Activated T-cell treated with anti-CD3 and anti-CD28 coated beads for 24 hours (primary cell): ENCODE data around the gene SERPINB11.
"Not testable (repeated sequence)": the region's sequence is repeated elsewhere in the genome, so short reads cannot be mapped to it uniquely, and the experiment has no call there.

Experiments used
- DNase-seq: peaks from one replicate; pipeline ENCODE4 v3.0.0-alpha.2; 2020; ENCODE audit warnings: low read depth

Gene SERPINB11

GRCh38 chr18:63730773-63731172, 28.0 kb downstream of the SERPINB11 start:
- DNase-seq, result no peak

GRCh38 chr18:63731215-63731614, 28.5 kb downstream of the SERPINB11 start:
- DNase-seq, result no peak

GRCh38 chr18:63736876-63737275, 34.1 kb downstream of the SERPINB11 start:
- no peak for DNase-seq

DNA sequence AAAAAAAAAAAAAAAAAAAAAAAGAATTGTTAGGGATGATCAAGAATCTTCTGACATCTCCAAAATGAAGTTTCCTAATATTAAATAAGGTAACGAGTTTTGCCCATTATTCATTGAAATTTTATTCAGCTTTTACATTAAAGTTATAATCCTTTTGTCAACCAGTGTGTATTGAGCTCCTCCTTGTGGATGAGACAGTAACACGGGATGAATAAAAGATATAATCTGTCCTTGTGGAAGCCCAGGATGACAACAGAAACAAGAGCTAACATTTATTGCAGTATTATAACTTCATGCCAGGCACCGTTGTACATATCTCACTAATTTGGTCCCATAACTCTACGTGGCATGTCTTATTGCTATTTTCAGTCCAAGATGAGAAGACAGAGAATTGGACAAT, 39.0 kb downstream of the SERPINB11 start:
- no peak for DNase-seq

GRCh38 chr18:63747006-63747405, 44.2 kb downstream of the SERPINB11 start:
- DNase-seq, result no peak

GRCh38 chr18:63749489-63749888, 46.7 kb downstream of the SERPINB11 start:
- DNase-seq, result no peak

DNA sequence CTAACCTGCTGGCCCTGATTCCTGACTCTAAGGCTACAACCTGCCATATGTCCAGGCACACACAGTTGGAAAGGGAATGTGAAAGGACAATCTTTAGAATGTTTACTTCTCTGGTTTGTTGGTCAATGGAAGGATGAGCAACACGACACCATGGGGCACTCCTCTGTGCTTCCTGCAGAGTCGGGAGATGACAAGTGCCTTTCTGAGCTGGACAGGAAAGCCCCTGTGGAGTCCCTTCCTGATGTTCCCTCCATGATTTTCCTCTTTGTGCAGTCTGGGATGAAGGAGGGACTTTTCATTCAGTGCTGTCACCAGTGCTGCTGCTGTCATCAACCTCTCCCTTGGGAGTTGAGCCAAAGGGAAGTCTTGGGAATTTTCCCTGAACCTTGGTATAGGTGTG, 49.9 kb downstream of the SERPINB11 start:
- no peak for DNase-seq

GRCh38 chr18:63753676-63754075, 50.9 kb downstream of the SERPINB11 start:
- no peak for DNase-seq

GRCh38 chr18:63757541-63757940, 54.8 kb downstream of the SERPINB11 start:
- DNase-seq, result no peak

DNA sequence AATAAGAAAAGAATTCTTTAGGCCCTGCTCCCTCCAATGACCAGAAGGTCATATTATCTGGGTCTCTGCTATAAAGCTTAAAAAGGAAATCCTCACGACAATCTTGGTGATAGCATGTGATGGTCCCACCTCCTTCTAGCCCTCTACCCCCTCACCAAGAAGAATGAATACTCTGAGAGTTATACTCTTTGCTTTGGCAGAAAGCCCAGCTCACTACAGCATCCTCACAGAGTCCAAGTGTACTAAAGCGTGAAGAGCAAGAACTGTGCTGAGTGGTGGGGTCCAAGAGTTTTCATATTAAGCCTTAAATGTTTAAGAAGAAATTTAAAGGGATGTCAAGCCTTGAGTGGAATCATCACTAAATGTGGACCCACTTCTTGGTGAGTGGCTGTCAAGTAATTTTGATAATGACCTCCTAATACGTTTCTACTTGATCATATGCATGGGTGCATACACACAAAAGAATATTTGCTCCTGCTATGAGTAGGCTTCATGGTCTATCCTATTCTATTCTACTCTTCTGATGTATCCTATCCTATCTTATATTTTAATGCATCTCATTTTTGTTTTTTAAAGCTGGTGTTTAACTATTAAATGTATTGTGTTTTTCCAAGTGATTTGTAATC, 56.0 kb downstream of the SERPINB11 start:
- no peak for DNase-seq

DNA sequence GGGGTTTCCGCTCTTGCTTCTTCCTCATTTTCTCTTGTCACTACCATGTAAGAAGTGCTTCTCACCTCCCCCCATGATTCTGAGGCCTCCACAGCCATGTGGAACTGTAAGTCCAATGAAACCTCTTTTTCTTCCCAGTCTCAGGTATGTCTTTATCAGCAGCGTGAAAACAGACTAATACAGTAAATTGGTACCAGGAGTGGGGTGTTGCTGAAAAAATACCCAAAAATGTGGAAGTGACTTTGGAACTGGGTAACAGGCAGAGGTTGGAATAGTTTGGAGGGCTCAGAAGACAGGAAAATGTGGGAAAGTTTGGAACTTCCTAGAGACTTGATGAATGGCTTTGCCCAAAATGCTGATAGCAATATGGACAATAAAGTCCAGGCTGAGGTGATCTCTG, 57.0 kb downstream of the SERPINB11 start:
- DNase-seq, result not testable (repeated sequence)

- DNase-seq, result no peak
Observed at GRCh38 chr18:63762518-63762917, 59.8 kb downstream of the SERPINB11 start.

GRCh38 chr18:63763831-63764600, 61.3 kb downstream of the SERPINB11 start:
- DNase-seq, result no peak

GRCh38 chr18:63765837-63766236, 63.1 kb downstream of the SERPINB11 start:
- no peak for DNase-seq
